Thyroid gland (tissue), 4 donors: Measurements from ENCODE around the gene OPRM1.

Experiments
- CTCF ChIP-seq, 6 experiments: fragments of 200-600 bp in 3 of 6; fragments of 450-650 bp in 3 of 6; sonication (generic) in 3 of 6; IDR thresholded peaks; one replicate each; pipeline ENCODE4 v1.5.1; 2016 to 2019; ENCODE audit warnings: antibody characterized with exemption in 6 of 6, mild to moderate bottlenecking in 2 of 6, inconsistent platforms in 1 of 6, moderate library complexity in 1 of 6
- POLR2A ChIP-seq, 2 donors: fragments of 450-650 bp; IDR thresholded peaks; one replicate each; pipeline ENCODE4 v1.6.1; 2017; ENCODE audit warnings: antibody characterized with exemption in 2 of 2, mild to moderate bottlenecking in 2 of 2, moderate library complexity in 1 of 2

GRCh38 chr6:154238831-154239230, 199.8 kb downstream of the OPRM1 start:
- TF ChIP-seq CTCF (IDR thresholded peaks at IDR 0.05): no peak
- TF ChIP-seq POLR2A (IDR thresholded peaks at IDR 0.05): no peak
